NCI-H345 (cell line): Measurements from ENCODE around the gene AGPAT3.

Experiments
- DNase-seq: peaks from one replicate; lab custom pipeline; 2025; lab: John Stamatoyannopoulos, UW

AGPAT3 gene

DNA sequence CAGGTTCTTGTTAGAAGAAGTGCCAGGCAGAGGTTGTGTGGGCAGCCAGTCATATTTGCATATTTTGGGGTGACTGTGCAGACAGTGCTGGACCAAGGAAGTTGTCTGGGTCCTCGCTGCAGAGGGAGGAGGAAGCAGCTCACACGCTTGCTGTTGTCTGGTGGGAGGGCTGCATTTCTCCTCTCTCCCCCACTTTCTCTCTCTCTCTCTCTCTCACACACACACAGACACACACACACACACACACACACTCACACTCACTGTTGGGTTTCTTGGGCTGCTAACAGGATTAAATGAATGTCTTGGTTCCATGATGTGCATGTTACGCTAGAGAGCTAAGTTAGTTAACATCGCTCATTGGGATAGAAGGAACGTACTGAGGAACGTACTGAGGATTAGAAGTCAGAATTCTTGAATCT is 72.9 kb downstream of the AGPAT3 start:
- DNase-seq = no peak

GRCh38 chr21:43938751-43939442 is 73.9 kb downstream of the AGPAT3 start:
- DNase-seq = peak; percentile 45

GRCh38 chr21:43939443-43940328 is 74.7 kb downstream of the AGPAT3 start:
- no peak for DNase-seq

DNA sequence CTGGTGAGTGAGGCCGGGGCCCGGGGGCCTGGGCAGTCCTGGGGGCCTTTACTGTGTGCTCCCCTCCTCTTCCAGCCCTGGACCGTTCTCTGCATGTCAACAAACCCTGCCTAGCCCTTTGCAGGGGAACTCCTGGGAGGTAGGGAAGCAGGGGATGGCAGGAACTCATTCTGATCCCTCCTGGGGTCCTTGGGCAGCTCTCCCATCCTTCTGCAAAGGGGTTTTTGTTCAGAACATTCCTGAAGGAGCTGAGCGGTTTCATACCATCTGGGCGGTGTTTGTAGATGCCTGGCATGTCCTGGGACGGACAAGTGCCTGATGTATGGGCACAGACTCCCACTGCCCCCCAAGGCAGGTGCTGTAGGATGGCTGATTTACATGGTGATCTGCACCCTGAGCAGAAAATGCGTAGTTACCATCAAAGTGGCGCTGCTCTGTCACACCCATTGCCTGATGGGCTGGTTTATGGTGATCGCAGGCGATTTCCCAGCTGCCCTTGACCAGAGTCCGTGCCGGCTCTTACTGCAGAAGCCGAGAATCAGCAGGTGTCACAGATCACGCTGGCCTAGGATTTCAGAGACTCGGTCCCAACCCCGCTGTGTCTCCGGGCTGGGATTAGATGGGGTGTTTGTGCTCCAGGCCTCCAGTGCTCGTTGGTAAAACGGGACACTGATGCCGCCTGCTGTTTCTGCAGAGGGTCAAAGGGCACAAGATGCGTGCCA is 75.5 kb downstream of the AGPAT3 start:
- DNase-seq = no peak

DNA sequence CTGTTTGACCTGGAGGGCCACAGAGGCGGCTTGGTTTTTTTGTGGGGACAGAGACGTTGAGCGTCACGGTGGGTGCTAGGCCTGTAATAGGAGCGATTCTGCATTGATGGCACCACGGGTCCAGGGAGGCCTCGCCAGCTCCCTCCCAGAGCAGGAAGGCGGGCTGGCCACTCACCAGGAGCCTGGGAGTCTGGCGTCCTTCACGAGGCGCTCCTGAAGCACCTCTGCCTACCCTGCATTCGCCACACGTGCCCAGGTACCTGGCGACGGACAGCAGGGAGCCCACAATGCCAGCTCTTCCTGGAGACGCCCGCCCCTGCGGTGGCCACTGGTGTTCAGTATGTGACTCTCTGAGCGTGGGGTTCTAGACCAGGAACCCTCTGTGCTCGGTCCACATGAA is 77.2 kb downstream of the AGPAT3 start:
- no peak for DNase-seq

GRCh38 chr21:43942621-43943020 is 77.6 kb downstream of the AGPAT3 start:
- no peak for DNase-seq

DNA sequence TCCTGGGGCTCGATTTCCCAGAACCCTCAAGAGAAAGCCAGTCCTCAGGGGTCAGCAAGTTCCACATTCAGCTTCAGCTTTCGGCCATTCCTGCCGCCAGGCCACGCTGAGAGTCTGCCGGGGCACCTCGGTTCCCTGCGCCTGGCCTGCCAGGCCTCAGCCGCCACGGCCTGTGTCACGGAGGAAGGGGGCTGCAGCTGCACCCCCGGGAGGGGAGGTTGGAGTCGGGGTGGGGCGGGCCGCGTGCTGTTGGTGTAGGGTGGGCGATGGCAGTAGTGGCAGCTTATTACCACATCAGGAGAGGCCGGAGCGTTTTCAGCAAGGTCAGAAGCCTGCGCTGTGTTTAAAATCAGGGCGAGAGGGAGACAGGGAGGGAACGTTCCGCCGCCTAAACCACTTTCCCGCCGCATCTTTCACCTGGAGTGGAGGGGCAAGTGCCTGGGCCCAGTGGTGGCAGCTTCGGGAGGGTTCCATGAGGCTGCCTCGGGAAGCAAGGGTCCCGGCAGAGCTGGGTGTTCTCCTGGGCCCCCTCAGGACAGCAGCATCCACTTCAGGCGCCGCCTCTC is 78.6 kb downstream of the AGPAT3 start:
- DNase-seq = no peak

DNA sequence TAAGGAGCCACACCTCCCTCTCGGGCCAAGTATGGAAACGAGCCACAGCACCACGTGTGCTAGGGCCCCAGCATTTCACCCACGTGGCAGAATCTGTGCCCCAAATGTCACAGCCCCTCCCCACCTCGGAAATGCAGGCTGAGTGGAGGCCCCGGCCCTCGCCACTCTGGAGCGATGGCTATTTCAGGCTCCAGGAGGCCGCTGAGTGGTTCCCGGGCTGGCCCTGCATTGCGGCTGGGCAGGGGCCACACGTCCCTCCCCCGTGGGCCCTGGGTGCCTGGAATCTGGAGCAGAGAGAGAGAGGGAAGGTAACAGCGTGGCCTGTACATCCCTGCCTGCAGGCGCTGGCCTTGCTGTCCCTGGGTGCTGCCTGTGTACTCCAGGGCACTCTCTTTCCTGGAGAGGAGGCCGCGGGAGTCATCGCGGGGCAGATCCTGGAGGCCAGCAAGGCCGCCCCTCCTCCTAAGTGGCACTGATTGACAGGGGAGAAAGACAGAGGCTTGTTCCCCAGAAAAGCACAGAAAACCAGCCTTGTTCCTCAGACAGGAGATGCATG is 79.1 kb downstream of the AGPAT3 start:
- no peak for DNase-seq

DNA sequence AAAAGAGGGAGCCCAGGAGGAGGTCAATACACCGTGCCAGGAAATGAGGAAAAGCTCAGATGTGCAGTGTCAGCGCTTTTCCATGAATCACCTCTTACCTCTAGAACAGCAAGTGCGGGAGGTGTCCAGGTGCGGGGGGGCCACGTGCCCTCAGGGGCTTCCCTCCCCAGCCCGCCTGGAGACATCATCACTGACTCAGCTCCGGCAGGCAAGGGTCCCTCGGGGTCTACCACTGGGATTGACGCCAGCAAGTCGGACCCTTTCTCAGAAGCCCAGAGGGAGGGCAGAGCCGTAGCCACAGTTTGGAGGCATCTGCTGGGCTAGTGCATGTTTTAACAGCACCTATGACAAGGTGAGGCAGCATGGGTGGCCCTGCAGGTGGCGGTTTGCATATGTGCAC is 79.7 kb downstream of the AGPAT3 start:
- DNase-seq = no peak

GRCh38 chr21:43948740-43949498 is 83.9 kb downstream of the AGPAT3 start:
- DNase-seq = no peak

DNA sequence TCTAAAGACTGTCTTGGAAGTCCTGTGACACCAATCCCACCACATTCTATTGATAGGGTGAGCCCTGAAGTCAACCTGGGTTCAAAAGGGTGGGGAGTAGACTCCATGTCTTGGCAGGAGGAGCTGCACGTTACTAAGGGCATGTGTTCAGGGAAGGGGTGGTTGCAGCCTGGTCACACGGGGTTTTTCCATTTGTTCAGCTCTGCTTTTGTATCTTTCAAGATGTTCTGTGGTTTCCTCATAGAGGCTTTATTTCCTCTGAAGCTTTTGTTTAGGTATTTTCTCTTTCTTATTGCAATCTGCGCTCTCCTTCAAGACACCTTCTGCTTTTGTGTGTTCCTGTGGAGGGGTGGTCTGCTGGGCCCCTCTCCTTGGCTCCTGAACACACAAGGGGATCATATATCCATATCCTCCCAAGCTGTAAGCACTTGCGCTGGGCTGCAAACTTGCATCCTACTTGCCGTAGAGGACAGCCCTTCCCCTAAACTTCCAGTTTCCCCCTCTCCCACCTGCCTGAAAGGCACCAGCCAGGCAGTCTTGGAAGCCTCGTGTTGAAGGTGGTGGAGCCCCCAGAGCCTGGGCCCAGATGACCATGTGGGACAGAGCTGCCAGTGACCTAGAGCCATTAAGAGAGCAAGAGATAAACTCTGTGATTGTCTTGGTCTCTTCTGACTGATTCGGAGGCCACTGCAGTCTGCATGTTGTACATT is 84.6 kb downstream of the AGPAT3 start:
- DNase-seq = no peak

GRCh38 chr21:43950481-43950880 is 85.5 kb downstream of the AGPAT3 start:
- DNase-seq = no peak

DNA sequence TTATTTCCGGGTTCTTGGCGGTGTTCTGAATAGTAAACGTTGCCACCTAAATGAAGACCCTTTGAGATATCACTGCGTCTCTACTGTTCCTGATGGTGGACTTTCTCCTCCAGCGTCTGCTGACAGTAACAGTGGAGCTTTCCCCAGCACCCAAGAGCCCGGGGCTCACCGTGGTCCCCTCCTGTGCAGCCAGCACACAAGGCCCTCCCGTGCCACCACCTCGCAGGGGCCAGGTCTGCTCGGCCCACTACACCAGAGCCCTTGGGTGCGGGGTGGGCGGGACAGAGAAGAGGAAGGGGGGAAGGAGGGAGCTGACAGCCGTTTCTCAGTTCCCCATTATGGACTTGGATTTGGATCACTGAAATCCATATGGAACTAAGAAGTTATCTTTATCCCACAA is 85.9 kb downstream of the AGPAT3 start:
- DNase-seq = no peak

DNA sequence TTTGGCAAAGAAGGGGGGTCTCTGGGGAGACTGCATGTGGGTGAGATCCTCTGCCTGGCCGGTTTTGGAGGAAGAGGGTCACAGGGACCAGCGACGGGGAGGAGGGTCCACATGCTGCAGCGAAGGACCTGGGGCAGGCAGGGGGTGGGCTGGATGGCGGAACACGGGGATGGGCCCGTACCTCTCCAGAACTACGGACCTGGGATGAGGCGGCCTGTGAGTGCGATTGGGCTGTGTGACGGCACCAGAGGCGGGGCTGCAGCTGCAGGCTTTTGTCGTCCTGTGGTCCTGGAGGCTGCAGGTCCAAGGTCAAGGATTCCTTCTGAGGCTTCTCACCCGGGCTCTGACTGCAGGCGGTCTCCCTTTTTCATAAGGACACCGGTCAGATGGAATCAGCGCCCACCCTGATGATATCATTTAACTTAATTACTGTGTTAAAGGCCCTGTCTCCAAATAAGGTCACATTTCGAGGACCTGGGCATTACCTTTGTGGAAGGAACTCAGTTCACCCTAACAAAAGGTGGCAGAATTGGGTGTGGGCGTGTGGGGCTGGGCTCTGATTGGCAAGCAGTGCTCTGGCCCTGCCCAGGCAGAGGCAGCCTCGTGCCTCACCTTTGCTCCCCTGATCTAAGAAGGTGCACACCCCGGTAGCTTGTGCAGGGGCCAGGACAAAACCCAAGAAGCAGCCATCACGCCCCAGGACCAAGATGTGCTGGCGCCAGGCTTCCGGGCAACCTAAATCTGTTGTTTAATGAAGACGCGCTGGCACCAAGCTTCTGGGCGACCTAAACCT is 87.1 kb downstream of the AGPAT3 start:
- no peak for DNase-seq

DNA sequence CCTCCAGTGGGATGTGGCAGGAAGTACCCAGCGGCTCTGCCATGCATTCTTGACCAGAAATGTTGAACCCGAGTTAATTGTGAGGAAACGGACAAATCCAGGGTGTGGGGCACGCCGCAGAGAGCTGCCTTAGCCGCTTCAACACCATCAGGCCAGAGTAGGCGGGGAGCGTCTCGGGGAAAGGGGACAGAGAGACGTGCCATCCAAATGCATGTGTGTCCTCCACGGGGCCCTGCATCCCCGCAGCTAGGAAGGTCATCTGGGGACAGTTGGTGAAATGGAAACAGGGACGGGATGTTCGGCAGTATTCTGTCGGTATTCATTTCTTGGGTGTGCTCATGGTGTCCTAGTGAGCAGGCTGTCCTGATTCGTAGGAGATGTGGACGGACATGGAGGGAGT is 88.0 kb downstream of the AGPAT3 start:
- no peak for DNase-seq

GRCh38 chr21:43954042-43954441 is 89.0 kb downstream of the AGPAT3 start:
- DNase-seq = no peak

- no peak for DNase-seq
These were observed 89.9 kb downstream of the AGPAT3 start for GRCh38 chr21:43954896-43955295.

- no peak for DNase-seq
These were observed 91.1 kb downstream of the AGPAT3 start for GRCh38 chr21:43956019-43956669.

GRCh38 chr21:43956670-43957035 is 91.6 kb downstream of the AGPAT3 start:
- no peak for DNase-seq
